Measurements from ENCODE around the gene MMP19.

The MMP19 gene

DNA sequence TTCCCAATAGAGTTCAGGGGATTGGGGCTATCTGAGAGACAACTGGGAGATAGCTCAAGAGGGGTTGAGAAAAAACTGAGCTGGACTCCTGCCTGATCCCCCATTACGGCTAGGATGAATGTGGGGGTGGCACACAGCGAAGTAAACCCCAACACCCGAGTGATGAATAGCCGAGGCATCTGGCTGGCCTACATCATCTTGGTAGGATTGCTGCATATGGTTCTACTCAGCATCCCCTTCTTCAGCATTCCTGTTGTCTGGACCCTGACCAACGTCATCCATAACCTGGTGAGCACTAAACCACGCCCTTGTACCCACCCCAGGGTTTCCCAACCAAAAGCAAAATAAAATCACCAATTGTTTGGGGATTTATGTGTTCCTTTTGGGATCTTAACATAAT lies 23.9 kb downstream of the MMP19 start:
- Histone ChIP-seq H4K8ac (ENCODE audit: low read length) (no peak overlapping the region), H2BK120ac (ENCODE audit: low read depth, low read length) (no peak overlapping the region), H3K14ac (ENCODE audit: low read length in 2 of 2) (no peak overlapping the region), H3K23ac (ENCODE audit: low read length in 2 of 2) (no peak overlapping the region), H3K4ac (ENCODE audit: low read depth in 1 of 2, low read length in 2 of 2) (peak overlapping the region in 1 of 2 experiments; percentile 81), H3K4me3 (ENCODE audit: insufficient read depth in 1 of 2, low read depth in 1 of 2, low read length in 2 of 2) (peak overlapping the region in 1 of 2 experiments; percentile 97), H2BK15ac (ENCODE audit: low read depth, poor library complexity, severe bottlenecking) (no peak overlapping the region), H2AK5ac (ENCODE audit: low read length, severe bottlenecking) (peak overlapping the region; percentile 29), H2BK12ac (ENCODE audit: low read length in 2 of 2) (no peak overlapping the region), H3K9ac (ENCODE audit: low read length) (peak overlapping the region; percentile 88), H3K27ac (ENCODE audit: low read length, poor library complexity, severe bottlenecking) (no peak overlapping the region), H3K4me2 (ENCODE audit: low read length, poor library complexity, severe bottlenecking) (peak overlapping the region; percentile 63), H3K36me3 (ENCODE audit: control insufficient read depth in 1 of 2, insufficient read depth in 2 of 2, low read depth in 1 of 2, low read length in 2 of 2) (peaks cover 26 to 65% of the 10 kb centered on the region in 2 experiments), H3K4me1 (ENCODE audit: control insufficient read depth, insufficient read depth, low read depth, low read length) (peaks cover 9% of the 10 kb centered on the region), H3K9me3 (ENCODE audit: control insufficient read depth, low read length) (no peaks in the 10 kb centered on the region), H4K91ac (ENCODE audit: low read length) (no peak overlapping the region), H3K79me1 (replicated peaks; ENCODE audit: low read length, poor library complexity, severe bottlenecking) (peaks cover 19% of the 10 kb centered on the region), H3K18ac (ENCODE audit: low read depth in 1 of 2, low read length in 2 of 2) (no peak overlapping the region), H2AFZ (ENCODE audit: low read depth, low read length) (no peak overlapping the region), H2BK5ac (ENCODE audit: low read depth, low read length, poor library complexity, severe bottlenecking) (no peak overlapping the region), H3K27me3 (ENCODE audit: control insufficient read depth in 1 of 2, insufficient read depth in 1 of 2, low read length in 2 of 2) (no peaks in the 10 kb centered on the region)
- DNase-seq, result no peak
- 83% methylated on average over 5 of the region's 6 CpGs for WGBS

GRCh38 chr12:55818140-55818728 lies 24.5 kb downstream of the MMP19 start:
- Histone ChIP-seq H2BK5ac (ENCODE audit: low read depth, low read length, poor library complexity, severe bottlenecking) (no peak overlapping the region), H3K9ac (ENCODE audit: low read length) (peak overlapping the region; percentile 88), H2BK12ac (ENCODE audit: low read length in 2 of 2) (no peak overlapping the region), H3K27me3 (ENCODE audit: control insufficient read depth in 1 of 2, insufficient read depth in 1 of 2, low read length in 2 of 2) (no peaks in the 10 kb centered on the region), H3K79me1 (replicated peaks; ENCODE audit: low read length, poor library complexity, severe bottlenecking) (peaks cover 19% of the 10 kb centered on the region), H3K18ac (ENCODE audit: low read depth in 1 of 2, low read length in 2 of 2) (peak overlapping the region; percentile 52 to 83), H4K91ac (ENCODE audit: low read length) (no peak overlapping the region), H3K36me3 (ENCODE audit: control insufficient read depth in 1 of 2, insufficient read depth in 2 of 2, low read depth in 1 of 2, low read length in 2 of 2) (peaks cover 26 to 67% of the 10 kb centered on the region in 2 experiments), H3K14ac (ENCODE audit: low read length in 2 of 2) (no peak overlapping the region), H2AK5ac (ENCODE audit: low read length, severe bottlenecking) (peak overlapping the region; percentile 62), H4K8ac (ENCODE audit: low read length) (peak overlapping the region; percentile 92), H3K4ac (ENCODE audit: low read depth in 1 of 2, low read length in 2 of 2) (peak overlapping the region; percentile 80 to 83), H3K9me3 (ENCODE audit: control insufficient read depth, low read length) (no peaks in the 10 kb centered on the region), H2BK120ac (ENCODE audit: low read depth, low read length) (no peak overlapping the region), H3K23ac (ENCODE audit: low read length in 2 of 2) (no peak overlapping the region), H3K4me1 (ENCODE audit: control insufficient read depth, insufficient read depth, low read depth, low read length) (peaks cover 9% of the 10 kb centered on the region), H2AFZ (ENCODE audit: low read depth, low read length) (no peak overlapping the region), H3K4me2 (ENCODE audit: low read length, poor library complexity, severe bottlenecking) (peak overlapping the region; percentile 63), H2BK15ac (ENCODE audit: low read depth, poor library complexity, severe bottlenecking) (peak overlapping the region; percentile 57), H3K27ac (ENCODE audit: low read length, poor library complexity, severe bottlenecking) (peak overlapping the region; percentile 84), H3K4me3 (ENCODE audit: insufficient read depth in 1 of 2, low read depth in 1 of 2, low read length in 2 of 2) (peak overlapping the region; percentile 63 to 97)
- WGBS, result 4% methylated on average over 17 of the region's 17 CpGs
- no peak for DNase-seq

DNA sequence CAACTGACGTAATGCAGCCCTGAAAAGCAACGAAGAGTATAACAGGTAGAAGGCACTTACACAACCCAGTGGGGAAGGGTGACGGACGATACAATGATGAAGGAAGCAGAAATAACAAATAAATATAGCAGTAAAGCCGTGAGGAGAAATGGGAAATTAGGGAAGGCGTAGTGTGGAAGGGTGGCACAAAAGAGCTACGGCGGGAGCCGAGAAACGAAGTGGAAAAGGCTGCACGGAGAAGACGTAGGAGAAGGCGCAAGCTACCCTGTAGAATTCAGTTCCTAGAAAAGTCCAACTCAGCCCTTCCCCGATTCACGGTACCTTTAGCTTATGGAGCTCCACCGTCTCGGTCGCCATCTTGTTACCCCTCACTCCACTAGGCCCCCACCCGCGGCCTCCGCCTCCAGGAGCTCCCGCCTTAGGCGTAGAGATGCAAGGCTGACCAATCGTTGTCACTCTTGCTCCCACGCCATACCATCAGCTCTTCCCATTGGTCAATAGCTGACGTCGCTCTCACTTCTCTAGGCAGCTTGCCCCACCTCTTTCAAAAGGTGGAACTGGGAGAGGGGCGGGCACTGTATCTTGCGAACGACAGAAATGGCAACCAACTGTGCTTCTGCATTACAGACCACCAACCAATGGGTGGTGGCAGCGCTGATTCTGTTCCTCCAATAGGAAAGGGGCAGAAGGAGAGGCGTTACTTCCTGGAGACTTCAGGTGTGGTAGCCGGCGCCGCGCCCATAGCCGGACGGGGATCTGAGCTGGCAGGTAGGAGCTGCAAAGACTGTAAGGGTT lies 25.2 kb downstream of the MMP19 start, which contains the start of the genes ORMDL2 and SARNP:
Gene ORMDL2, plus strand, starts transcription at position 697 of the 795 bp plus-strand sequence. CDS start 959 bp downstream, outside the sequence.
Gene SARNP, minus strand, starts transcription at position 380 of the 795 bp plus-strand sequence. Its CDS starts 23 bp downstream, at position 357.
- Histone ChIP-seq H3K4me2 (ENCODE audit: low read length, poor library complexity, severe bottlenecking) (peak within 1 kb of the TSS; percentile 84), H2AFZ (ENCODE audit: low read depth, low read length) (peak within 1 kb of the TSS; percentile 15), H2BK12ac (ENCODE audit: low read length in 2 of 2) (peak within 1 kb of the TSS in 1 of 2 experiments; percentile 67), H3K27me3 (ENCODE audit: control insufficient read depth in 1 of 2, insufficient read depth in 1 of 2, low read length in 2 of 2) (no peaks in the 10 kb centered on the region), H3K79me1 (replicated peaks; ENCODE audit: low read length, poor library complexity, severe bottlenecking) (peaks cover 17% of the 10 kb centered on the region), H4K8ac (ENCODE audit: low read length) (peak within 1 kb of the TSS; percentile 94), H2BK120ac (ENCODE audit: low read depth, low read length) (no peak within 1 kb of the TSS), H3K23ac (ENCODE audit: low read length in 2 of 2) (peak within 1 kb of the TSS in 1 of 2 experiments; percentile 41), H2BK15ac (ENCODE audit: low read depth, poor library complexity, severe bottlenecking) (peak within 1 kb of the TSS; percentile 57), H3K14ac (ENCODE audit: low read length in 2 of 2) (no peak within 1 kb of the TSS), H4K91ac (ENCODE audit: low read length) (peak within 1 kb of the TSS; percentile 81), H3K9me3 (ENCODE audit: control insufficient read depth, low read length) (no peaks in the 10 kb centered on the region), H3K4me1 (ENCODE audit: control insufficient read depth, insufficient read depth, low read depth, low read length) (peaks cover 9% of the 10 kb centered on the region), H3K9ac (ENCODE audit: low read length) (peak within 1 kb of the TSS; percentile 97), H3K18ac (ENCODE audit: low read depth in 1 of 2, low read length in 2 of 2) (peak within 1 kb of the TSS; percentile 52 to 83), H2BK5ac (ENCODE audit: low read depth, low read length, poor library complexity, severe bottlenecking) (no peak within 1 kb of the TSS), H3K27ac (ENCODE audit: low read length, poor library complexity, severe bottlenecking) (peak within 1 kb of the TSS; percentile 86), H2AK5ac (ENCODE audit: low read length, severe bottlenecking) (peak within 1 kb of the TSS; percentile 68), H3K36me3 (ENCODE audit: control insufficient read depth in 1 of 2, insufficient read depth in 2 of 2, low read depth in 1 of 2, low read length in 2 of 2) (peaks cover 26 to 66% of the 10 kb centered on the region in 2 experiments), H3K4me3 (ENCODE audit: insufficient read depth in 1 of 2, low read depth in 1 of 2, low read length in 2 of 2) (peak within 1 kb of the TSS; percentile 85 to 97), H3K4ac (ENCODE audit: low read depth in 1 of 2, low read length in 2 of 2) (peak within 1 kb of the TSS; percentile 81 to 93)
- under 1% methylated on average over 38 of the region's 38 CpGs for WGBS
- DNase-seq, result peak; percentile 100

GRCh38 chr12:55816881-55817344 lies 25.8 kb downstream of the MMP19 start:
- H3K9ac ChIP-seq (ENCODE audit: low read length), result peak overlapping the region; percentile 97
- H3K4me3 ChIP-seq (ENCODE audit: insufficient read depth in 1 of 2, low read depth in 1 of 2, low read length in 2 of 2), result peak overlapping the region; percentile 85 to 97
- H3K36me3 ChIP-seq (ENCODE audit: control insufficient read depth in 1 of 2, insufficient read depth in 2 of 2, low read depth in 1 of 2, low read length in 2 of 2), result peaks cover 25 to 66% of the 10 kb centered on the region in 2 experiments
- H3K23ac ChIP-seq (ENCODE audit: low read length in 2 of 2), result peak overlapping the region in 1 of 2 experiments; percentile 41
- H4K8ac ChIP-seq (ENCODE audit: low read length), result peak overlapping the region; percentile 71
- peaks cover 16% of the 10 kb centered on the region for H3K79me1 ChIP-seq (replicated peaks; ENCODE audit: low read length, poor library complexity, severe bottlenecking)
- H3K4me1 ChIP-seq (ENCODE audit: control insufficient read depth, insufficient read depth, low read depth, low read length), result peaks cover 8% of the 10 kb centered on the region
- H3K27me3 ChIP-seq (ENCODE audit: control insufficient read depth in 1 of 2, insufficient read depth in 1 of 2, low read length in 2 of 2), result no peaks in the 10 kb centered on the region
- H4K91ac ChIP-seq (ENCODE audit: low read length), result peak overlapping the region; percentile 81
- DNase-seq, result no peak
- no peak overlapping the region for H2BK120ac ChIP-seq (ENCODE audit: low read depth, low read length)
- peak overlapping the region; percentile 86 for H3K27ac ChIP-seq (ENCODE audit: low read length, poor library complexity, severe bottlenecking)
- no peak overlapping the region for H2BK15ac ChIP-seq (ENCODE audit: low read depth, poor library complexity, severe bottlenecking)
- H2AFZ ChIP-seq (ENCODE audit: low read depth, low read length), result peak overlapping the region; percentile 15
- no peak overlapping the region for H2BK5ac ChIP-seq (ENCODE audit: low read depth, low read length, poor library complexity, severe bottlenecking)
- peak overlapping the region; percentile 84 for H3K4me2 ChIP-seq (ENCODE audit: low read length, poor library complexity, severe bottlenecking)
- peak overlapping the region; percentile 68 for H2AK5ac ChIP-seq (ENCODE audit: low read length, severe bottlenecking)
- H3K14ac ChIP-seq (ENCODE audit: low read length in 2 of 2), result no peak overlapping the region
- H2BK12ac ChIP-seq (ENCODE audit: low read length in 2 of 2), result peak overlapping the region in 1 of 2 experiments; percentile 67
- peak overlapping the region; percentile 52 to 93 for H3K4ac ChIP-seq (ENCODE audit: low read depth in 1 of 2, low read length in 2 of 2)
- WGBS, result 0% methylated on average over 10 of the region's 14 CpGs
- H3K18ac ChIP-seq (ENCODE audit: low read depth in 1 of 2, low read length in 2 of 2), result peak overlapping the region; percentile 40 to 81
- H3K9me3 ChIP-seq (ENCODE audit: control insufficient read depth, low read length), result no peaks in the 10 kb centered on the region
